8988T (cell line): Measurements from ENCODE around the gene ROCK2.

Source experiments
- DNase-seq: peaks from one replicate; pipeline ENCODE4 v3.0.0; 2011

Gene ROCK2

DNA sequence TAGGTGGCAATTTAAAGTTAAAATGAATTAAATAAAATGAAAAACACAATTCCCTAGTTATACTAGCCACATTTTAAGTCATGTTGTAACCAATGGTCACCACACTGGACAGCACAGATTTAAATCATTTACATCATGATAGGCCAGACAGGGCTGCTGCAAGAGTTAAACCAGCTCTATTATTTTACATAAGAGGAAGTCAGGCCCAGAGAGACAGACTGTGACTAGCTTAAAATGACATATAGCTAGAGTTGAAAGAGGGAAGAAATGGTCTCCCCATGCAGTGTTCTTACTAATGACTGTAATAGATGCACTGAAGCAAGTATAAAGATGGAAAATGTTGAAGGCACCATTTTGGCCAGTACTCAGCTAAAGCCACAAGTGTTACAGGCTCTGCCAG lies 119.5 kb downstream of the ROCK2 start:
- no peak for DNase-seq

GRCh38 chr2:11222845-11223244 lies 121.6 kb downstream of the ROCK2 start:
- DNase-seq: no peak

DNA sequence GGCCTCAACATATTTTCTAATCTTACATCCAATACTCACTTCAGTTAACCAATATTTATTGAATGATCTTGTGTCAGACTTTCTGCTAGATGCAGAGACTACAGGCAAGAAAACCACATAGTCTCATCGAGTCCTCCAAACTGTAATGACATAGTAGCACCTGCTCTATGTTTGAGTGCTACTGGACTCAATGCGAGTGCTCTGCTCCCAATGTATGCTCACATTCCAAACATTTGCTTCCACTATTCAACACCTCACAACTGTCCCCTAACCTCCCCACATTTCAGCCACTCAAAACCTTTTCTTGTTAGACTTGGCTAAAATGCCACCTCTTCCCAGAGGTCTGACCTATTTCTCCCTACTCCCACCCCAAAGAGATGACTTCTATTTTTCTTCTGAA lies 124.0 kb downstream of the ROCK2 start:
- DNase-seq: no peak

- no peak for DNase-seq
These were observed 129.0 kb downstream of the ROCK2 start for GRCh38 chr2:11215407-11215806.

DNA sequence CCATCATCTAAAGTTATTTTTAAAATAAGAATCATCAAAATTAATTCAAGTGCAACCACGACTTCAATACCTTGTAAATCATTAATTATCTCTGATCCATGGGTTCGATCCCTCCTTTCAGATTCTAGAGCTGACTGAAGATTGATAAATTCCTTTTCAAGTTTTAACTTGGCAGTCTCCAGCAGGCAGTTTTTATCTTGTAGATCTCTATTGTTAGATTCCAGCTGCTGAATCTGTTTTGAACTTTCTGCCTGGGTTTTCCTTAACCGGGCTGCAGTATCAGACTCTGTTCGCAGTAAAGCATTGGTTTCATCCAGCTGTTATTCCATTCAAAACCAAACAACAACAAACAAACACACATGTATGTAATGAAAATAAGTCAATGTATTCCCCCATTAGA lies 129.7 kb downstream of the ROCK2 start:
- no peak for DNase-seq

GRCh38 chr2:11213975-11214374 lies 130.5 kb downstream of the ROCK2 start:
- DNase-seq: no peak

- DNase-seq: no peak
These were observed 131.3 kb downstream of the ROCK2 start for GRCh38 chr2:11213090-11213638.

GRCh38 chr2:11212645-11213044 lies 131.8 kb downstream of the ROCK2 start:
- DNase-seq: no peak

- DNase-seq: no peak
These were observed 136.4 kb downstream of the ROCK2 start for GRCh38 chr2:11208083-11208482.

- DNase-seq: no peak
These were observed 141.0 kb downstream of the ROCK2 start for GRCh38 chr2:11203480-11203879.

GRCh38 chr2:11201969-11202368 lies 142.5 kb downstream of the ROCK2 start:
- DNase-seq: no peak

- DNase-seq: no peak
These were observed 143.8 kb downstream of the ROCK2 start for GRCh38 chr2:11200651-11201050.

- DNase-seq: no peak
These were observed 148.2 kb downstream of the ROCK2 start for GRCh38 chr2:11196246-11196645.

- DNase-seq: no peak
These were observed 156.7 kb downstream of the ROCK2 start for GRCh38 chr2:11187731-11188130.

DNA sequence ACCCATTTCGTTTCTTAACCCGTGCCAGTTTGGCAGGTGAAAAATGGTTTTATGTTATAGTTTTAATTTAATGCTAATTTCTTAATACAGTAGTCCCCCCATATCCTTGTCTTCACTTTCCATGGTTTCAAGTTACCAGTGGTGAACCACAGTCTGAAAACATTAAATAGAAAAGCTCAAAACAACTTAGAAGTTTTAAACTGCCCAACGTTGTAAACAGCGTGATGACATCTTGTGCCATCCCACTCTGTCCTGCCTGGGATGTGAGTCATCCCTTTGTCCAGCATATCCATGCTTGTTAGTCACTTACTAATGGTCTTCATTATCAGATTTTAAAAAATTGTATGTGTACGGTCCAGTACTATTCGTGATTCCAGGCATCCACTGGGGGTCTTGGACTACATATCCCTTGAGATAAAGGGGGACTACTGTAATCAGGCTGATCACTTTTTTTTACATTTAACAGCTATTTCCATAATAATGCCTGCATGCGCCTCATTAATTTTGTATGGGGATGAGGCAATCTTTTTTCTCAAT lies 157.3 kb downstream of the ROCK2 start:
- no peak for DNase-seq

- DNase-seq: no peak
These were observed 158.3 kb downstream of the ROCK2 start for GRCh38 chr2:11186145-11186544.

- DNase-seq: no peak
These were observed 161.5 kb downstream of the ROCK2 start for GRCh38 chr2:11182951-11183350.

DNA sequence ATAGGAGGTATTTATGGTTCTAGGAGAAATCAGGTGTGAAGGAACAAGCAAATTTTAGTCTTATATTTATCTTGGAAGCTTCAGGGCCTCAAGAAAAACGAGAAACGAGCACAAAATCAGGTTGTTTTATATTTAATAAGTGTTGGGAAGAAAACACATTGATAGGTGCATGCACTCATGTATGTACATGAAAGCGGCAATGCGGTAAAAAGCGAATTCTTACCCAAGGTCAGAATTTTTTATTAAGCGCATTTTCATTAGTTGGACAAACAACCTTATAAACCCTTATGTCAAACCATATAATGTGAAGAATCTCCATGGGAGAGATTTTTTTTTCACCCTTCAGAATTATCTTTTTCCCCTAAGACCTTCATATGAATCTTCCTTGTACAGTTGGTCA lies 163.8 kb downstream of the ROCK2 start:
- DNase-seq: no peak

- no peak for DNase-seq
These were observed 164.5 kb downstream of the ROCK2 start for GRCh38 chr2:11179899-11180298.

GRCh38 chr2:11179196-11179595 lies 165.2 kb downstream of the ROCK2 start:
- no peak for DNase-seq

DNA sequence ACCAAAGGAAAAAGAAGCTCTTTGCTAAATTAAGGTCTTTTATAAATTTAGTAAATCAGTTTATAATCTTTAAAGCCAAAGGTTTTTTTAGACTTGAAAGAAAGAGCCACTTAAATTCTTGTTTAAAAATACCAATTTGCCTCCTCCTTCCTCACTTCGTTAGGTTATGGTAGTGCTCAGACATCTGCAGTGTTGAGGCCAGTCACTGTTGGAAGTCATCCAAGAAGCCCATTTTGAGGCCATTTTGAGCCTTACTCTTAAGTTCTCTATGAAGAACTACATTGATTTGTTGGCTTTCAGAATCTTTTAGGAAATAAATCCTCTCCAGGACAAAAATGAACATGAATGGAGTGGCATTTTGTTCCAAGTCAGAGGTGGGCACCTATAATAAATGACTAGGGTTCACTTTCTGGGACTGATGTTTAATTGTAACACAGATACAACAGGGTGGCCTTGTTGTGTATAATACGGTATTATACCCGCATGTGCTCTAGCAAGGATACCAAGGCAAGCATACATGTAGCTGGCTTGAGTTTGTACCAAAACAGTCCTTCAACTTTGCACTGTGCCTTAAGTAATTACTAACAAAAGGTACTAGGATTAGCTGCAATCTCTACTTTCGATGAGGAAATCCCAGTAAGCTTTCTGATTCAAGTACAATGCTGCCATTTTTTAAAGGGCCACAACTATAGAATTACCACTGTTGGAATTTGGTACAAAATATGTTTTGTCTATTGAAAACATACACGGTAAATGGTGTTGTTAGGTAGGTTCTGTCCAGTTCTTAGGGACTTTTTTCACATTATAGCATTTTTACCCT lies 166.4 kb downstream of the ROCK2 start:
- DNase-seq: no peak

GRCh38 chr2:11175293-11175795 lies 169.1 kb downstream of the ROCK2 start:
- DNase-seq: no peak

GRCh38 chr2:11174222-11174621 lies 170.2 kb downstream of the ROCK2 start:
- DNase-seq: no peak

GRCh38 chr2:11169333-11169732 lies 175.1 kb downstream of the ROCK2 start:
- no peak for DNase-seq
